K562 (cell line): Measurements from ENCODE around the gene LRRC8E. TPM values are rescaled to one million over a fixed set of nuclear protein-coding genes. Genes with fewer than 3 reads are reported as not detected.
A peak's percentile ranks its signal among the peaks of the same experiment; 100 is the strongest.

Source experiments
- BCLAF1 ChIP-seq, 2 experiments: fragments of 450-650 bp in 1 of 2; IDR thresholded peaks; 2 replicates each; pipeline ENCODE4 v1.6.1; 2011 to 2017; ENCODE audit warnings: low read depth in 2 of 2, antibody characterized with exemption in 1 of 2, borderline replicate concordance in 1 of 2, low read length in 1 of 2, mild to moderate bottlenecking in 1 of 2, mixed read lengths in 1 of 2; ENCODE audit not compliant: control insufficient read depth in 1 of 2
- BDP1 ChIP-seq: IDR thresholded peaks from 3 replicates; pipeline ENCODE4 v1.6.1; 2011; ENCODE audit not compliant: insufficient read length, insufficient read depth
- CEBPZ ChIP-seq: fragments of 150-350 bp; IDR thresholded peaks from 2 replicates; pipeline ENCODE4 v1.6.1; 2014; ENCODE audit warnings: low read depth, mild to moderate bottlenecking, low read length, borderline replicate concordance
- CSDE1 ChIP-seq, 2 experiments: fragments of 450-650 bp; IDR thresholded peaks; 2 replicates each; pipeline ENCODE4 v1.6.1; 2016; ENCODE audit warnings: mild to moderate bottlenecking in 1 of 2
- HDAC6 ChIP-seq: IDR thresholded peaks from 2 replicates; pipeline ENCODE4 v1.6.1; 2012; ENCODE audit warnings: low read depth, mild to moderate bottlenecking, control low read depth, inconsistent platforms, low read length, moderate library complexity
- NCOR1 ChIP-seq: fragments of 450-650 bp; IDR thresholded peaks from 2 replicates; pipeline ENCODE4 v1.6.1; 2016; ENCODE audit warnings: mild to moderate bottlenecking, moderate library complexity
- PHF8 ChIP-seq: fragments of 200-600 bp; sonication (generic); IDR thresholded peaks from 2 replicates; pipeline ENCODE4 v1.6.1; 2012; ENCODE audit warnings: mixed run types, mild to moderate bottlenecking, inconsistent platforms, low read length, moderate library complexity, borderline replicate concordance
- RERE ChIP-seq: sonication (generic); formaldehyde crosslinking; IDR thresholded peaks from 2 replicates; pipeline ENCODE4 v1.8.0; 2023; ENCODE audit warnings: missing genetic modification reagents, mild to moderate bottlenecking, borderline replicate concordance
- SIRT6 ChIP-seq: IDR thresholded peaks from one replicate; pipeline ENCODE4 v1.6.1; 2012; ENCODE audit warnings: low read depth, mild to moderate bottlenecking, control low read depth, inconsistent platforms, low read length, moderate library complexity
- SMAD3 ChIP-seq: fragments of 450-650 bp; formaldehyde crosslinking; conservative IDR thresholded peaks from 2 replicates; pipeline ENCODE4 v1.4.0; 2020; ENCODE audit warnings: mild to moderate bottlenecking
- THAP7 ChIP-seq: fragments of 250-450 bp; sonication (Bioruptor Pico); IDR thresholded peaks from 2 replicates; pipeline ENCODE4 v1.5.0; 2021
- ZNF134 ChIP-seq: fragments of 250-450 bp; sonication (Bioruptor Pico); conservative IDR thresholded peaks from 2 replicates; pipeline ENCODE4 v1.4.0; 2020
- ZNF239 ChIP-seq: fragments of 250-450 bp; sonication (Bioruptor Pico); IDR thresholded peaks from 2 replicates; pipeline ENCODE4 v1.4.0; 2020; ENCODE audit warnings: mild to moderate bottlenecking
- ZNF24 ChIP-seq: fragments of 450-650 bp; IDR thresholded peaks from 2 replicates; pipeline ENCODE4 v1.6.1; 2016
- polyA plus RNA-seq, 8 experiments: library from polyadenylated mRNA; depleted of rRNA in 4 of 8; stranded (reverse) in 5 of 8; unstranded in 3 of 8; fragments of >200 nt; fragmentation: Nextera tagmentation in 2 of 8; fragmentation: Illumina TruSeq in 1 of 8; extraction: Ambion mirVana in 2 of 8; extraction: Trizol in 1 of 8; gene quantifications; 2 replicates each; pipeline versions ENCODE4 v1.2.1 to v1.2.3, GENCODE V29; 2011 to 2014; ENCODE audit warnings: inconsistent platforms in 1 of 8, missing spikeins in 1 of 8
- total RNA-seq, 7 experiments: library from RNA; depleted of rRNA in 6 of 7; stranded (reverse); fragments of >200 nt in 6 of 7; fragmentation: Illumina TruSeq in 2 of 7; extraction: Trizol in 2 of 7; gene quantifications; 2 replicates each; pipeline versions ENCODE4 v1.2.1 to v1.2.3, GENCODE V29; 2011 to 2021; ENCODE audit warnings: low replicate concordance in 1 of 7

LRRC8E gene
- total and polyA plus RNA-seq, 9 of the 15 experiments (the other 6 are each of a cell fraction or from before 2014, with no cell fraction given), result 0.08 to 5.7 (median 3.5) TPM; not detected in 1

GRCh38 chr19:7920519-7921301 lies 32.4 kb downstream of the LRRC8E start (continued):
- TF ChIP-seq ZNF24 (no peak), BDP1 (no peak), BCLAF1 (IDR thresholded peaks at IDR 0.05; ENCODE audit: borderline replicate concordance in 1 of 2, control insufficient read depth in 1 of 2, low read depth in 2 of 2, low read length in 1 of 2) (no peak), NCOR1 (no peak), SIRT6 (no peak), SMAD3 (CRISPR knock-in tag) (no peak), HDAC6 (no peak), ZNF134 (CRISPR knock-in tag) (no peak), CSDE1 (IDR thresholded peaks at IDR 0.05) (no peak), RERE (CRISPR knock-in tag) (no peak), PHF8 (peak; percentile 37; the same call in 1 of the 2 replicates), THAP7 (CRISPR knock-in tag) (no peak), CEBPZ (no peak), ZNF239 (no peak)
